ENCODE results near the gene MUC5B.

GRCh38 chr11:1254086-1254648 lies 31.3 kb downstream of the MUC5B start:
- no peak for TF ChIP-seq CTCF (conservative IDR thresholded peaks at IDR 0.05; ENCODE audit: low read depth, low read length)
- no peak for TF ChIP-seq EZH2 (IDR thresholded peaks at IDR 0.05; ENCODE audit: borderline replicate concordance, low read depth, low read length, poor library complexity, severe bottlenecking)
